OCI-LY7 (cell line): Measurements from ENCODE around the gene MTERF4. TPM values are rescaled to one million over a fixed set of nuclear protein-coding genes. Genes with fewer than 3 reads are reported as not detected.

Source experiments
- BruUV-seq: library from RNA; stranded (reverse); fragments of 400-500 nt; replicated peaks from 2 replicates; lab custom pipeline; 2021; lab: Mats Ljungman, UMichigan
- CTCF ChIA-PET: fragments of 300-600 bp; sonication (Branson Sonifier 250); formaldehyde crosslinking; loops from one replicate; lab custom pipeline; 2022; ENCODE audit warnings: antibody characterized with exemption; ENCODE audit not compliant: unreplicated experiment; lab: Charles Lee
- POLR2A ChIA-PET: fragments of 300-600 bp; sonication (Branson Sonifier 250); formaldehyde crosslinking; loops from one replicate; lab custom pipeline; 2022; ENCODE audit warnings: antibody characterized with exemption; lab: Charles Lee
- DNase-seq: peaks from one replicate; pipeline ENCODE4 v3.0.0-alpha.2; 2015; ENCODE audit warnings: low spot score
- H2AFZ ChIP-seq: fragments of 200-600 bp; sonication (generic), shearing (Covaris generic); 2 replicates; pipeline ENCODE4 v1.6.1; 2014; ENCODE audit warnings: mild to moderate bottlenecking, antibody characterized with exemption, low read length, moderate library complexity
- H3K27ac ChIP-seq: fragments of 200-600 bp; sonication (generic); 2 replicates; pipeline ENCODE4 v1.5.1; 2014; ENCODE audit warnings: mixed run types, low read depth, mild to moderate bottlenecking, moderate library complexity, low read length, inconsistent platforms; ENCODE audit not compliant: poor library complexity, severe bottlenecking
- H3K36me3 ChIP-seq: fragments of 200-600 bp; sonication (generic); 2 replicates; pipeline ENCODE4 v1.6.1; 2014; ENCODE audit warnings: mild to moderate bottlenecking, antibody characterized with exemption, low read length, moderate library complexity, mixed read lengths; ENCODE audit not compliant: insufficient read depth
- H3K4me1 ChIP-seq: fragments of 200-600 bp; sonication (generic); 2 replicates; pipeline ENCODE4 v1.5.1; 2014; ENCODE audit warnings: mild to moderate bottlenecking, low read length; ENCODE audit not compliant: insufficient read depth, poor library complexity, severe bottlenecking
- H3K4me2 ChIP-seq: fragments of 200-600 bp; sonication (generic); 2 replicates; pipeline ENCODE4 v1.6.1; 2014; ENCODE audit warnings: mild to moderate bottlenecking, low read length
- H3K4me3 ChIP-seq: fragments of 200-600 bp; sonication (generic); 2 replicates; pipeline ENCODE4 v1.5.1; 2014; ENCODE audit warnings: mild to moderate bottlenecking, low read depth, low read length; ENCODE audit not compliant: poor library complexity, severe bottlenecking
- H3K79me2 ChIP-seq: fragments of 200-600 bp; sonication (generic); 2 replicates; pipeline ENCODE4 v1.6.1; 2016; ENCODE audit warnings: low read depth, mild to moderate bottlenecking, low read length, moderate library complexity, mixed read lengths; ENCODE audit not compliant: insufficient read depth
- H3K9me2 ChIP-seq: fragments of 200-600 bp; sonication (generic); 2 replicates; pipeline ENCODE4 v1.6.1; 2016; ENCODE audit warnings: mild to moderate bottlenecking, low read length, mixed read lengths; ENCODE audit not compliant: insufficient read depth
- H3K9me3 ChIP-seq: fragments of 200-600 bp; sonication (generic); 2 replicates; pipeline ENCODE4 v1.6.1; 2014; ENCODE audit warnings: mild to moderate bottlenecking, mixed run types, low read length, mixed read lengths
- H4K20me1 ChIP-seq: fragments of 200-600 bp; sonication (generic); 2 replicates; pipeline ENCODE4 v1.6.1; 2014; ENCODE audit warnings: mild to moderate bottlenecking, antibody characterized with exemption, low read length, moderate library complexity, mixed read lengths; ENCODE audit not compliant: insufficient read depth
- CTCF ChIP-seq: fragments of 200-600 bp; sonication (generic); conservative IDR thresholded peaks from 2 replicates; pipeline ENCODE4 v1.5.1; 2014; ENCODE audit warnings: mild to moderate bottlenecking, antibody characterized with exemption, low read length, moderate library complexity, mixed read lengths
- EZH2phosphoT487 ChIP-seq: fragments of 200-600 bp; sonication (generic); IDR thresholded peaks from 2 replicates; pipeline ENCODE4 v1.6.1; 2018; ENCODE audit warnings: low read depth, borderline replicate concordance, mild to moderate bottlenecking, mixed run types, antibody characterized with exemption, low read length, moderate library complexity, mixed read lengths
- intact Hi-C: fragments of 100-400 bp; cut with micrococcal nuclease; formaldehyde crosslinking; loops from one replicate; pipeline ENCODE4 v1.10.0; 2022; ENCODE audit not compliant: unreplicated experiment
- total RNA-seq, 2 experiments: library from RNA; depleted of rRNA in 1 of 2; stranded (reverse); fragments of >200 nt in 1 of 2; shearing (Covaris generic) in 1 of 2; gene quantifications; 2 replicates each; pipeline ENCODE4 v1.2.3, GENCODE V29; 2014 to 2022

Gene MTERF4
- total RNA-seq, 2 experiments from 2014 or later: 48.2 to 58.9 TPM

GRCh38 chr2:241112046-241112445 is 10.0 kb upstream of the MTERF4 start:
- Histone ChIP-seq H3K4me1 (peaks cover 12% of the 10 kb centered on the region), H3K4me2 (no peak overlapping the region), H3K36me3 (peaks cover 28% of the 10 kb centered on the region; the same call in 1 of the 2 replicates), H3K79me2 (no peaks in the 10 kb centered on the region), H3K27ac (no peak overlapping the region), H3K4me3 (no peak overlapping the region), H4K20me1 (no peaks in the 10 kb centered on the region), H3K9me3 (no peaks in the 10 kb centered on the region), H2AFZ (no peak overlapping the region), H3K9me2 (no peaks in the 10 kb centered on the region)
- BruUV-seq: no TSS peak
- TF ChIP-seq CTCF (no peak), EZH2phosphoT487 (no peak)
- no peak for DNase-seq
- POLR2A ChIA-PET: no interaction called here
- CTCF ChIA-PET: no interaction called here
- intact Hi-C loops: no loop called here

- ChIA-PET CTCF (no interaction called here), POLR2A (no interaction called here)
- DNase-seq: no peak
- intact Hi-C loops: no loop called here
- H3K4me3 ChIP-seq: no peak overlapping the region
- H3K36me3 ChIP-seq: peaks cover 32% of the 10 kb centered on the region; the same call in 1 of the 2 replicates
- no peak for TF ChIP-seq EZH2phosphoT487
- TF ChIP-seq CTCF: no peak
- H2AFZ ChIP-seq: no peak overlapping the region
- H3K4me2 ChIP-seq: no peak overlapping the region
- H3K9me3 ChIP-seq: no peaks in the 10 kb centered on the region
- no peak overlapping the region for H3K27ac ChIP-seq
- peaks cover 12% of the 10 kb centered on the region for H3K4me1 ChIP-seq
- H4K20me1 ChIP-seq: no peaks in the 10 kb centered on the region
- H3K79me2 ChIP-seq: no peaks in the 10 kb centered on the region
- no peaks in the 10 kb centered on the region for H3K9me2 ChIP-seq
- no TSS peak for BruUV-seq
Measured at GRCh38 chr2:241111440-241111805, 9.3 kb upstream of the MTERF4 start.

- peak; percentile 14 for DNase-seq
Measured at GRCh38 chr2:241110607-241111439, 8.7 kb upstream of the MTERF4 start.

More at GRCh38 chr2:241110607-241111439, 8.7 kb upstream of the MTERF4 start:
- no peak overlapping the region for H3K27ac ChIP-seq
- ChIA-PET POLR2A (interaction anchor here (1.0 kb wide), 1 partner anchor 11 kb away, joined by 4 read pairs; no protein-coding TSS in a partner anchor), CTCF (no interaction called here)
- intact Hi-C loops: no loop called here
- no peak overlapping the region for H3K4me2 ChIP-seq
- peaks cover 12% of the 10 kb centered on the region for H3K4me1 ChIP-seq
- no peak overlapping the region for H2AFZ ChIP-seq
- H3K9me2 ChIP-seq: no peaks in the 10 kb centered on the region
- no TSS peak for BruUV-seq
- no peak overlapping the region for H3K4me3 ChIP-seq
- H3K79me2 ChIP-seq: no peaks in the 10 kb centered on the region
- no peak for TF ChIP-seq EZH2phosphoT487
- no peak for TF ChIP-seq CTCF
- peaks cover 35% of the 10 kb centered on the region; the same call in 1 of the 2 replicates for H3K36me3 ChIP-seq
- no peaks in the 10 kb centered on the region for H4K20me1 ChIP-seq
- H3K9me3 ChIP-seq: no peaks in the 10 kb centered on the region
